HCT116 (cell line): ENCODE measurements around the gene ERC2.

Experiments
- CBX3 ChIP-seq: IDR thresholded peaks from 2 replicates; pipeline ENCODE4 v1.6.1; 2012; ENCODE audit warnings: low read depth
- EZH2 ChIP-seq: fragments of 200-600 bp; sonication (generic); IDR thresholded peaks from 2 replicates; pipeline ENCODE4 v1.6.1; 2017; ENCODE audit warnings: antibody characterized with exemption, mixed run types
- TCF7L2 ChIP-seq: IDR thresholded peaks from 2 replicates; pipeline ENCODE4 v1.7.0; 2011; ENCODE audit warnings: borderline replicate concordance, inconsistent platforms; ENCODE audit not compliant: insufficient read depth, insufficient read length; ENCODE audit errors: extremely low read depth
- TF ChIP-seq, protein P1 (sequence below), 3 experiments: fragments of 200-600 bp in 1 of 3; sonication (generic) in 1 of 3; IDR thresholded peaks in 2 of 3; conservative IDR thresholded peaks in 1 of 3; 2 replicates each; pipeline ENCODE4 v1.5.1; 2012 to 2017; ENCODE audit warnings: low read depth in 2 of 3, low read length in 2 of 3, antibody characterized with exemption in 1 of 3, borderline replicate concordance in 1 of 3, control low read depth in 1 of 3, mild to moderate bottlenecking in 1 of 3, mixed read lengths in 1 of 3, mixed run types in 1 of 3, moderate library complexity in 1 of 3; ENCODE audit not compliant: insufficient read depth in 1 of 3

DNA sequence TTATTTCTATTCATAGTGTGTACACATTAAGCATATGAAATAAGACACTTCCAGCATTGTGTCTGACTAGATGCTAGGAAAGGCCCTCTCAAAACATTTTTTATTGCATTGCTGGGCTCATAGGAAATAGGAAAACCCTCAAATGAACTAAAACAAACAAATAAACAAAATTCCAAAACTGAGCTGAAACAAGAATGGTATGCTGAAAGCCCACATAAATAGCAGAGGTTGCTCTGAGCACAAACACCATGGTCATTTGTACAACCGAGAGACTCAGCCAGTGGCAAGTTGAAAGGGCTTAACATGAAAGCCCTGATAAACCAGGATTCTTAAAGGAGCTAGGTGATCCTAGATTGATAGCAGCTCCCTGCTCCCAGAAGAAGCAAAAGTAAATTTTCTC is 671.2 kb downstream of the ERC2 start:
- TF ChIP-seq, protein P1, sequence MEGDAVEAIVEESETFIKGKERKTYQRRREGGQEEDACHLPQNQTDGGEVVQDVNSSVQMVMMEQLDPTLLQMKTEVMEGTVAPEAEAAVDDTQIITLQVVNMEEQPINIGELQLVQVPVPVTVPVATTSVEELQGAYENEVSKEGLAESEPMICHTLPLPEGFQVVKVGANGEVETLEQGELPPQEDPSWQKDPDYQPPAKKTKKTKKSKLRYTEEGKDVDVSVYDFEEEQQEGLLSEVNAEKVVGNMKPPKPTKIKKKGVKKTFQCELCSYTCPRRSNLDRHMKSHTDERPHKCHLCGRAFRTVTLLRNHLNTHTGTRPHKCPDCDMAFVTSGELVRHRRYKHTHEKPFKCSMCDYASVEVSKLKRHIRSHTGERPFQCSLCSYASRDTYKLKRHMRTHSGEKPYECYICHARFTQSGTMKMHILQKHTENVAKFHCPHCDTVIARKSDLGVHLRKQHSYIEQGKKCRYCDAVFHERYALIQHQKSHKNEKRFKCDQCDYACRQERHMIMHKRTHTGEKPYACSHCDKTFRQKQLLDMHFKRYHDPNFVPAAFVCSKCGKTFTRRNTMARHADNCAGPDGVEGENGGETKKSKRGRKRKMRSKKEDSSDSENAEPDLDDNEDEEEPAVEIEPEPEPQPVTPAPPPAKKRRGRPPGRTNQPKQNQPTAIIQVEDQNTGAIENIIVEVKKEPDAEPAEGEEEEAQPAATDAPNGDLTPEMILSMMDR (IDR thresholded peaks at IDR 0.05 in 2 of 3, conservative IDR thresholded peaks at IDR 0.05 in 1 of 3; ENCODE audit: borderline replicate concordance in 1 of 3, insufficient read depth in 1 of 3, low read depth in 2 of 3, low read length in 2 of 3), result no peak
- no peak for TF ChIP-seq EZH2
- TF ChIP-seq TCF7L2, result no peak
- no peak for TF ChIP-seq CBX3
